Activated T-cell treated with anti-CD3 and anti-CD28 coated beads, Interleukin-2, amount 50 U/mL, for 4 hours (primary cell): ENCODE data around the gene GPR89A. TPM values are rescaled to one million over a fixed set of nuclear protein-coding genes. Genes with fewer than 3 reads are reported as not detected.
"Not testable (repeated sequence)": the region's sequence is repeated elsewhere in the genome, so short reads cannot be mapped to it uniquely, and the experiment has no call there.

Experiments
- ATAC-seq, 2 donors: fragments of 200-7000 bp; cut with Tn5 transposase; one replicate each; pipeline ENCODE4 v1.10.0; 2021
- DNase-seq: peaks from one replicate; pipeline ENCODE4 v3.0.0-alpha.2; 2020
- H3K27me3 Mint-ChIP-seq: one replicate; pipeline ENCODE4 v1.8.0; 2021; ENCODE audit warnings: low read depth, mixed read lengths
- H3K36me3 Mint-ChIP-seq: one replicate; pipeline ENCODE4 v1.8.0; 2022; ENCODE audit warnings: mixed read lengths; ENCODE audit not compliant: insufficient read depth
- H3K4me1 Mint-ChIP-seq: one replicate; pipeline ENCODE4 v1.8.0; 2021; ENCODE audit warnings: low read depth, mixed read lengths
- H3K4me3 Mint-ChIP-seq: one replicate; pipeline ENCODE4 v1.8.0; 2021; ENCODE audit warnings: mild to moderate bottlenecking, moderate library complexity, mixed read lengths
- H3K9me3 Mint-ChIP-seq: one replicate; pipeline ENCODE4 v1.8.0; 2021; ENCODE audit warnings: mixed read lengths
- total RNA-seq, 3 donors: library from RNA; stranded (reverse); gene quantifications; one replicate each; pipeline ENCODE4 v1.2.1, GENCODE V29; 2021

GPR89A gene
- total RNA-seq, result 10 to 100 TPM; 24.1 to 28.8 (median 28.1) TPM

GRCh38 chr1:145607833-145608733 lies at the start of gene GPR89A:
Gene GPR89A, plus strand, starts transcription at chr1:145607988. Its CDS starts 146 bp downstream, at chr1:145608134.
- DNase-seq, result peak; percentile 96
- Mint-ChIP-seq H3K4me3 (peak within 1 kb of the TSS; percentile 88), H3K4me1 (peaks cover 24% of the 10 kb centered on the region)
- not testable (repeated sequence) for H3K27me3 Mint-ChIP-seq, H3K36me3 Mint-ChIP-seq, H3K9me3 Mint-ChIP-seq
- ATAC-seq, result peak; percentile 98 to 99

- not testable (repeated sequence) for H3K36me3 Mint-ChIP-seq, H3K4me3 Mint-ChIP-seq
These were observed 21.0 kb upstream of the GPR89A start for GRCh38 chr1:145586820-145587219.

DNA sequence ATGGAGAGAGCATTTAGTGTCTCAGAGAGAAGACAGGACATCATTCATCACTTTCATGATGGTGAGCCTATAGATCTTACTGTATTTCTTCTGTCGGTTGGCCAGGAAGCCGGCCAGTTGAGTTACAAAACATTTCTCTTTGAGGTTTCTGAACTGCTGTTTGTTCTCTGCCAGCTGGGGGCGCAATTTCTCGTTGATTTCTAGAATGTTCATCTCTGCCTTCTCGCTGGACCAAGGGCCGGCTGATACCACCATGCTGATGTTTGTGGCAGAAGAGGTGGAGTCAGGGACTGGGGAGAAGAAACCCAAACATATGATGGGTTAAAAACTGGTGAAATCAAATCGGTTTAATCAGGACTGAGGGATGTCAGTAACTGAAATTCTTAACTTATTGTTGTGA lies 17.0 kb upstream of the GPR89A start:
- H3K9me3 Mint-ChIP-seq, ATAC-seq, H3K4me3 Mint-ChIP-seq, H3K27me3 Mint-ChIP-seq, H3K36me3 Mint-ChIP-seq, H3K4me1 Mint-ChIP-seq: not testable (repeated sequence)
- DNase-seq, result peak; percentile 16

More at GRCh38 chr1:145586820-145587219, 21.0 kb upstream of the GPR89A start:
- DNase-seq, H3K9me3 Mint-ChIP-seq, H3K4me1 Mint-ChIP-seq, H3K27me3 Mint-ChIP-seq, ATAC-seq: not testable (repeated sequence)

GRCh38 chr1:145592347-145592746 lies 15.4 kb upstream of the GPR89A start:
- H3K9me3 Mint-ChIP-seq, ATAC-seq, H3K27me3 Mint-ChIP-seq, H3K4me3 Mint-ChIP-seq, H3K36me3 Mint-ChIP-seq, H3K4me1 Mint-ChIP-seq, DNase-seq: not testable (repeated sequence)

DNA sequence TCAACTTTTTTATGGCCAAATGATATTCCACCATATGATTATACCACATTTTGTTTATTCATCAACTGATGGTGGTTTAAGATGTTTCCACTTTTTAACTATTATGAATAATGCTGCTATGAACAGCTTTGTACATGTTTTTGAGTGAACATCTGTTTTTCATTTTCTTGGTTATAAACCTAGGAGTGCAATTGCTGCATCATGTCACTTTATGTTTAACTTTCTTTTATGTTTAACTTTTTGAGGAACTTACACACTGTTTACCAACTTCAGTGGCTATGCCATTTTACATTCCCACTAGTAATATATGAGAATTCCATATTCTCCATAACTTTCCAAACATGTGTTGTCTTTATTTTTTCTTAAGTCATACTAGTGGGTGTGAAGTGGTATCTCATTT lies 12.4 kb upstream of the GPR89A start:
- DNase-seq, H3K4me1 Mint-ChIP-seq, H3K27me3 Mint-ChIP-seq, H3K9me3 Mint-ChIP-seq, H3K4me3 Mint-ChIP-seq, ATAC-seq, H3K36me3 Mint-ChIP-seq: not testable (repeated sequence)

- DNase-seq, H3K9me3 Mint-ChIP-seq, H3K36me3 Mint-ChIP-seq, H3K4me1 Mint-ChIP-seq, H3K27me3 Mint-ChIP-seq, ATAC-seq, H3K4me3 Mint-ChIP-seq: not testable (repeated sequence)
These were observed 11.6 kb upstream of the GPR89A start for GRCh38 chr1:145596236-145596635.

GRCh38 chr1:145599426-145599825 lies 8.4 kb upstream of the GPR89A start:
- ATAC-seq, DNase-seq, H3K4me3 Mint-ChIP-seq, H3K27me3 Mint-ChIP-seq, H3K4me1 Mint-ChIP-seq, H3K36me3 Mint-ChIP-seq, H3K9me3 Mint-ChIP-seq: not testable (repeated sequence)

DNA sequence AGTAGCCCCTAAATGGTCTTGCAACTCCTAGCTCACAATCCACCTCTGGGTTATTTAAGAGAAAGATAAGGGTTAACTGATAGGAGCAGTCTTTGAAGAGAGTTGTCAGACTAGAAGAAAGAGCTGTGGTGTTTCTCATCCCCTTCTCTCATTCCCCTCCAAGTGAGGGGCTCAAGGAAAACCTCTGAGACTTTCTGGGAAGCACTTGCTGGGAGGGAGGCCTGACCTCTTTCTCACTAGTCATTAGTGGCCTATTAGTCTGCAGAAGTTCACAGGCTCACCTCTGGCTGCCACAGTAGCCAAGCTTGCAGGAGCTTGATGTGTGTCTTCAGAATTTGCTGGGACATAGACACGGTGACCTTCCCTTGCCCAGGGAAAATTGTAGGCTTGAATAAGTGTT lies 6.2 kb upstream of the GPR89A start:
- ATAC-seq (no peak), DNase-seq (no peak)
- Mint-ChIP-seq H3K4me3 (no peak overlapping the region), H3K27me3 (peaks cover 2% of the 10 kb centered on the region), H3K36me3 (no peaks in the 10 kb centered on the region), H3K9me3 (no peaks in the 10 kb centered on the region), H3K4me1 (no peaks in the 10 kb centered on the region)

- peaks cover 20% of the 10 kb centered on the region for H3K4me1 Mint-ChIP-seq
- not testable (repeated sequence) for ATAC-seq, H3K4me3 Mint-ChIP-seq, H3K36me3 Mint-ChIP-seq, H3K9me3 Mint-ChIP-seq, DNase-seq, H3K27me3 Mint-ChIP-seq
These were observed 948 bp upstream of the GPR89A start for GRCh38 chr1:145606840-145607239.

- H3K9me3 Mint-ChIP-seq, ATAC-seq, H3K4me3 Mint-ChIP-seq, H3K36me3 Mint-ChIP-seq, DNase-seq, H3K27me3 Mint-ChIP-seq: not testable (repeated sequence)
- peaks cover 24% of the 10 kb centered on the region for H3K4me1 Mint-ChIP-seq
These were observed 499 bp upstream of the GPR89A start for GRCh38 chr1:145607289-145607688.

DNA sequence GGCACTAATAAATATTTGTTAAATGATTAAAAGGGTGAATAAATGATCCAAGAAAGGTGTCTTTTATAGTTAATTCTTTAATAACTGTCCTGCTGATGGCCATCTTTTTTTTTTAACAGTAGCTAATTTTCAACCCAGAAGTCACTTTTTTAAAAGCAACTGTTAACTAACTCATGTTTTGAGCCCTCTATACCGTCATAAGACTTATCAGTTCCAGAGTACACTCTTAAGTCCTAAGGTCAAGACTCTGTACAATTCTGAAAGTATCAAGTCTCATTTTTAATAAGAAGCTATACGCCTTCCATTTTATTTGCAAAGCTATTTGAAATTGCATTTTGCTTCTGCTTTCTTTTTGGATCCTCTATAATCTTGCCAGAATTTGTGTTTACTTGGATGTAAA lies 3.0 kb downstream of the GPR89A start:
- not testable (repeated sequence) for H3K36me3 Mint-ChIP-seq, DNase-seq, ATAC-seq, H3K9me3 Mint-ChIP-seq, H3K27me3 Mint-ChIP-seq, H3K4me3 Mint-ChIP-seq
- H3K4me1 Mint-ChIP-seq, result peaks cover 24% of the 10 kb centered on the region

- not testable (repeated sequence) for H3K9me3 Mint-ChIP-seq, H3K4me3 Mint-ChIP-seq, H3K36me3 Mint-ChIP-seq, ATAC-seq, H3K4me1 Mint-ChIP-seq, DNase-seq, H3K27me3 Mint-ChIP-seq
These were observed 12.3 kb downstream of the GPR89A start for GRCh38 chr1:145620073-145620472.

GRCh38 chr1:145622177-145622576 lies 14.4 kb downstream of the GPR89A start:
- DNase-seq, result not testable (repeated sequence)

GRCh38 chr1:145636237-145636636 lies 28.4 kb downstream of the GPR89A start:
- H3K36me3 Mint-ChIP-seq, H3K4me3 Mint-ChIP-seq, ATAC-seq: not testable (repeated sequence)

More at GRCh38 chr1:145622177-145622576, 14.4 kb downstream of the GPR89A start:
- not testable (repeated sequence) for H3K4me3 Mint-ChIP-seq, H3K27me3 Mint-ChIP-seq, H3K9me3 Mint-ChIP-seq, ATAC-seq, H3K36me3 Mint-ChIP-seq, H3K4me1 Mint-ChIP-seq

DNA sequence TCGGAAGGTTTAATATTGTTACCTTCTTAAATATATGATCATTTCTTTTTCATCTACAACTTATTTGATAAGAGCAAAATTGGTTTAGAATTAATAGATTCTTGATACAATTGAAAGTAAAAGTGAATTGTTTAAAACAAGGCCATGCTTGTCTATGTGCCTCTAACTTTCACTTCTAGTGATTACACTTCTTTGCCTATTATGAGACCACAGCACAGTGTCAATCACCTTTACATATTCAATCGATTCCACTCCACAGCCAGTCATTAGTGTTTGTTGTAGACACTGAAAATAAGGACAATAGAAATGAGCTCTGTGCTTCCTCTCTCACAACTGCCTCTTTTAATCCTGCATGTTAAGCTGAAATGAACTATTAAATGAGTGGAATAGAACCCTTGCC lies 34.1 kb downstream of the GPR89A start:
- not testable (repeated sequence) for H3K4me3 Mint-ChIP-seq, H3K27me3 Mint-ChIP-seq, H3K36me3 Mint-ChIP-seq, H3K9me3 Mint-ChIP-seq, H3K4me1 Mint-ChIP-seq, DNase-seq, ATAC-seq

More at GRCh38 chr1:145636237-145636636, 28.4 kb downstream of the GPR89A start:
- not testable (repeated sequence) for H3K9me3 Mint-ChIP-seq, DNase-seq, H3K4me1 Mint-ChIP-seq, H3K27me3 Mint-ChIP-seq
